Measurements from ENCODE around the gene IGFALS.

Gene IGFALS

GRCh38 chr16:1741553-1742165, 51.8 kb downstream of the IGFALS start:
- DNase-seq: no peak

- no peak for DNase-seq
Observed at GRCh38 chr16:1740781-1741490, 52.6 kb downstream of the IGFALS start.
